Muscle layer of duodenum (tissue), 2 donors: ENCODE data around the gene PTOV1.

ENCODE experiments used
- H3K27ac ChIP-seq: one replicate; pipeline ENCODE4 v1.7.0; 2013; ENCODE audit warnings: mild to moderate bottlenecking, low read length
- H3K27me3 ChIP-seq: one replicate; pipeline ENCODE4 v1.7.0; 2013; ENCODE audit warnings: low read depth, mild to moderate bottlenecking, control low read depth, low read length
- H3K36me3 ChIP-seq, 2 donors: one replicate each; pipeline ENCODE4 v1.7.0; 2013; ENCODE audit warnings: low read length in 2 of 2, control low read depth in 1 of 2, mild to moderate bottlenecking in 1 of 2; ENCODE audit not compliant: insufficient read depth in 2 of 2, control insufficient read depth in 1 of 2
- H3K4me1 ChIP-seq, 2 donors: one replicate each; pipeline ENCODE4 v1.7.0; 2013; ENCODE audit warnings: low read length in 2 of 2, mild to moderate bottlenecking in 2 of 2, control low read depth in 1 of 2, moderate library complexity in 1 of 2; ENCODE audit not compliant: insufficient read depth in 2 of 2, control insufficient read depth in 1 of 2
- H3K4me3 ChIP-seq, 2 donors: one replicate each; pipeline ENCODE4 v1.7.0; 2013; ENCODE audit warnings: low read length in 2 of 2, low read depth in 1 of 2, mild to moderate bottlenecking in 1 of 2
- H3K9me3 ChIP-seq, 2 donors: one replicate each; pipeline ENCODE4 v1.7.0; 2013; ENCODE audit warnings: low read length in 2 of 2, control low read depth in 1 of 2, mild to moderate bottlenecking in 1 of 2; ENCODE audit not compliant: control insufficient read depth in 1 of 2
- donor health status: healthy.

PTOV1 gene

GRCh38 chr19:49872245-49873128 is 21.5 kb downstream of the PTOV1 start:
- Histone ChIP-seq H3K9me3 (no peaks in the 10 kb centered on the region), H3K27me3 (no peaks in the 10 kb centered on the region), H3K4me1 (peaks cover 11 to 32% of the 10 kb centered on the region in 2 donors), H3K27ac (no peak overlapping the region), H3K36me3 (peaks cover 5 to 10% of the 10 kb centered on the region in 2 donors), H3K4me3 (no peak overlapping the region)

GRCh38 chr19:49873129-49873521 is 22.2 kb downstream of the PTOV1 start:
- Histone ChIP-seq H3K36me3 (peaks cover 5 to 12% of the 10 kb centered on the region in 2 donors), H3K4me1 (peaks cover 11 to 35% of the 10 kb centered on the region in 2 donors), H3K9me3 (no peaks in the 10 kb centered on the region), H3K27ac (no peak overlapping the region), H3K27me3 (no peaks in the 10 kb centered on the region), H3K4me3 (no peak overlapping the region)

- peaks cover 5 to 13% of the 10 kb centered on the region in 2 donors for H3K36me3 ChIP-seq
- H3K27me3 ChIP-seq, result no peaks in the 10 kb centered on the region
- H3K4me1 ChIP-seq, result peaks cover 16 to 42% of the 10 kb centered on the region in 2 donors
- H3K9me3 ChIP-seq, result no peaks in the 10 kb centered on the region
- H3K4me3 ChIP-seq, result no peak overlapping the region
- no peak overlapping the region for H3K27ac ChIP-seq
Measured at GRCh38 chr19:49873834-49874233, 22.9 kb downstream of the PTOV1 start.

- peaks cover 16 to 41% of the 10 kb centered on the region in 2 donors for H3K4me1 ChIP-seq
- no peak overlapping the region for H3K4me3 ChIP-seq
- H3K9me3 ChIP-seq, result no peaks in the 10 kb centered on the region
- no peaks in the 10 kb centered on the region for H3K27me3 ChIP-seq
- no peak overlapping the region for H3K27ac ChIP-seq
- peaks cover 5 to 21% of the 10 kb centered on the region in 2 donors for H3K36me3 ChIP-seq
Measured at GRCh38 chr19:49874503-49875157, 23.7 kb downstream of the PTOV1 start.

- Histone ChIP-seq H3K9me3 (no peaks in the 10 kb centered on the region), H3K4me3 (peak overlapping the region; percentile 92 to 93), H3K4me1 (peaks cover 14 to 37% of the 10 kb centered on the region in 2 donors), H3K27ac (no peak overlapping the region), H3K27me3 (no peaks in the 10 kb centered on the region), H3K36me3 (peaks cover 6 to 25% of the 10 kb centered on the region in 2 donors)
Measured at GRCh38 chr19:49875177-49875576, 24.2 kb downstream of the PTOV1 start.

- no peaks in the 10 kb centered on the region for H3K27me3 ChIP-seq
- peaks cover 13 to 33% of the 10 kb centered on the region in 2 donors for H3K36me3 ChIP-seq
- peak overlapping the region; percentile 99 for H3K27ac ChIP-seq
Measured at GRCh38 chr19:49875857-49876421, 25.0 kb downstream of the PTOV1 start.

GRCh38 chr19:49876422-49877019 is 25.6 kb downstream of the PTOV1 start:
- Histone ChIP-seq H3K36me3 (peaks cover 19 to 38% of the 10 kb centered on the region in 2 donors), H3K9me3 (no peaks in the 10 kb centered on the region), H3K4me3 (peak overlapping the region; percentile 92 to 93), H3K27me3 (no peaks in the 10 kb centered on the region), H3K27ac (peak overlapping the region; percentile 99), H3K4me1 (peaks cover 10 to 29% of the 10 kb centered on the region in 2 donors)

More at GRCh38 chr19:49875857-49876421, 25.0 kb downstream of the PTOV1 start:
- Histone ChIP-seq H3K9me3 (no peaks in the 10 kb centered on the region), H3K4me3 (peak overlapping the region; percentile 92 to 93), H3K4me1 (peaks cover 10 to 30% of the 10 kb centered on the region in 2 donors)

- Histone ChIP-seq H3K9me3 (no peaks in the 10 kb centered on the region), H3K4me3 (peak within 1 kb of the TSS; percentile 92 to 93), H3K4me1 (peaks cover 10 to 29% of the 10 kb centered on the region in 2 donors), H3K27me3 (no peaks in the 10 kb centered on the region), H3K36me3 (peaks cover 26 to 46% of the 10 kb centered on the region in 2 donors), H3K27ac (peak within 1 kb of the TSS; percentile 99)
Measured at GRCh38 chr19:49877020-49877878, 26.3 kb downstream of the PTOV1 start, which contains the start of the genes AKT1S1 and TBC1D17. Gene AKT1S1 (minus strand): TSS chr19:49877355. CDS start chr19:49873295, 4,060 bp downstream. Gene TBC1D17 (plus strand): TSS chr19:49877702. CDS start chr19:49877724, 22 bp downstream.

GRCh38 chr19:49877879-49878743 is 27.2 kb downstream of the PTOV1 start:
- H3K4me3 ChIP-seq, result peak overlapping the region; percentile 92 to 93
- no peaks in the 10 kb centered on the region for H3K27me3 ChIP-seq
- H3K36me3 ChIP-seq, result peaks cover 34 to 54% of the 10 kb centered on the region in 2 donors
- H3K4me1 ChIP-seq, result peaks cover 10 to 29% of the 10 kb centered on the region in 2 donors
- no peaks in the 10 kb centered on the region for H3K9me3 ChIP-seq
- peak overlapping the region; percentile 99 for H3K27ac ChIP-seq
